A673 (cell line): Measurements from ENCODE around the gene ZC3H7B.

Experiments
- EZH2 ChIP-seq: fragments of 200-600 bp; sonication (generic); IDR thresholded peaks from 2 replicates; pipeline ENCODE4 v1.6.1; 2017; ENCODE audit warnings: borderline replicate concordance, low read depth, mild to moderate bottlenecking, mixed read lengths, antibody characterized with exemption, low read length; ENCODE audit not compliant: poor library complexity, severe bottlenecking
- TF ChIP-seq, protein P1 (sequence below): fragments of 300-800, 200-600 bp; sonication (generic); conservative IDR thresholded peaks from 2 replicates; pipeline ENCODE4 v1.5.1; 2017; ENCODE audit warnings: low read depth, mild to moderate bottlenecking, antibody characterized with exemption, low read length, moderate library complexity, mixed read lengths

DNA sequence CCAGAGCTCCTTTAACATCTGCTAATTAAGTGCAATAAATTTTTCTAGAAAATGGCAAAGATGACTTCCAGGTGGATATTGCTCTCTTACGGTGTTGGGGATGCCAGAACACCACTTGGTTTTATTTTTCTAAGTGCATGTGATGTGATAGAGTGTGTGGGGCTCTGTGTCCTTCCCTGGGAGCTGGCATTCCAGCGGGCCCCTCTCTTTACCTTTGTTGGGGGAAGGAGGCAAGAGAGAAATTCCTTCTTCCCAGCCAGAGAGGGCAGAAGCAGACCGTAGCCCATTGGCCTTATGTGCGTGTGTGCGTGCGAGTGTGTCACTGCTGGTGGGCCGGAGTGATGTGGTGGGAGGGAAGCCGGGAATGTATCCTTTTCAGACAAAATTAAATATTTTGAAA, 97.6 kb downstream of the ZC3H7B start:
- TF ChIP-seq, protein P1, sequence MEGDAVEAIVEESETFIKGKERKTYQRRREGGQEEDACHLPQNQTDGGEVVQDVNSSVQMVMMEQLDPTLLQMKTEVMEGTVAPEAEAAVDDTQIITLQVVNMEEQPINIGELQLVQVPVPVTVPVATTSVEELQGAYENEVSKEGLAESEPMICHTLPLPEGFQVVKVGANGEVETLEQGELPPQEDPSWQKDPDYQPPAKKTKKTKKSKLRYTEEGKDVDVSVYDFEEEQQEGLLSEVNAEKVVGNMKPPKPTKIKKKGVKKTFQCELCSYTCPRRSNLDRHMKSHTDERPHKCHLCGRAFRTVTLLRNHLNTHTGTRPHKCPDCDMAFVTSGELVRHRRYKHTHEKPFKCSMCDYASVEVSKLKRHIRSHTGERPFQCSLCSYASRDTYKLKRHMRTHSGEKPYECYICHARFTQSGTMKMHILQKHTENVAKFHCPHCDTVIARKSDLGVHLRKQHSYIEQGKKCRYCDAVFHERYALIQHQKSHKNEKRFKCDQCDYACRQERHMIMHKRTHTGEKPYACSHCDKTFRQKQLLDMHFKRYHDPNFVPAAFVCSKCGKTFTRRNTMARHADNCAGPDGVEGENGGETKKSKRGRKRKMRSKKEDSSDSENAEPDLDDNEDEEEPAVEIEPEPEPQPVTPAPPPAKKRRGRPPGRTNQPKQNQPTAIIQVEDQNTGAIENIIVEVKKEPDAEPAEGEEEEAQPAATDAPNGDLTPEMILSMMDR, result no peak
- no peak for TF ChIP-seq EZH2
